HG03103 (cell line): ENCODE measurements around the gene RB1.
"Not testable (repeated sequence)": the region's sequence is repeated elsewhere in the genome, so short reads cannot be mapped to it uniquely, and the experiment has no call there.

Experiments
- ATAC-seq: cut with Tn5 transposase; IDR thresholded peaks from one replicate; pipeline ENCODE4 v1.9.1; 2021; ENCODE audit warnings: low read depth; ENCODE audit not compliant: unreplicated experiment

RB1 gene

DNA sequence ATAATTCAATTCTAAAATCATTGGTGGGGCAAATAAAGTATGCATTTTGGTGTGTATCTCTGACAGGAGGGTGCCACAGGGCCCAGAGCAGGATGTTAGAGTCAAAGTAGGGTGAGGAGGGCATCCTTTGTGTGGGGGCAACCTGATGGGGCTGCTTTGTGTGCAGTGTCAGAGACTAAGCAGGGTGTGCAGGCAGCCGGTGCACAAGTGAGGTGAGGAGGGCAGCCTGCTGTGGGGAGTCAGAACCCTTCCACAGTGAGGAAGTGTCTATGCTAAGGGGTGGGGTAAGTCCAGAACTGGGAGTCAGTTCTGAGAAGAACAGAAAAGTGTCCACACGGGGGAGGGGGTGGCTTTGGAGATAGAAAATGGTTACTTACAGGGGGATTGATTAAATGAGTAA, 40.7 kb downstream of the RB1 start:
- no peak for ATAC-seq

DNA sequence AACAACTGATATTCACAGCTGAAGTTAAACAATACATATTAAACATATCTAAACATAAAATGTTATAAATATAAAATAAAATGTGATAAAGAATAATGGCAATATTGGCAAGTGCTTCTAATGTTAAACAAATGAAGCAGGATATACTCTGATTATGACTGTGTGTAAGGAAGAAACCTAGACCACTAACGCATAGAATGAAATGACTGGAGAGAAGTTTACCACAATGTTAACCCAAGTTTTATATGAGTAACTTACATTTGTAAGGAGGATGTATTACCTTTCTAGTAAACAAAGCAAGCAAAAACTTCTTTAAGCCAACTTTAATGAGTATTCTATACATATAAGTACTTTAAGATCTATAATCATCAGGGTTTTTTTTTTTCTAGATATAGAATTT, 43.0 kb downstream of the RB1 start:
- ATAC-seq, result no peak

DNA sequence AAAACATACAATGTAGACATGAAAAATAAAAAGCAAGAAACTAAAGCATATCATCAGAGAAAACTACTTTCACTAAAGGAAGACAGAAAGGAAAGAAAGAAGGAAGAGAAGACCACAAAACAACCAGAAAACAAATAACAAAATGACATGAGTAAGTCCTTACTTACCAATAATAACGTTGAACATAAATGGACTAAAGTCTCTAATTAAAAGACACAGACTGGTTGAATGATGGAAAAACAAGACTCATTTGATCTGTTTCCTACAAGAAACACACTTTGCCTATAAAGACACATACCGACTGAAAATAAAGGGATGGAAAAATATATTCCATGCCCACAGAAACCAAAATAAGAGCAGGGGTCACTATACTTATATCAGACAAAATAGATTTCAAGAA, 46.0 kb downstream of the RB1 start:
- ATAC-seq, result no peak

DNA sequence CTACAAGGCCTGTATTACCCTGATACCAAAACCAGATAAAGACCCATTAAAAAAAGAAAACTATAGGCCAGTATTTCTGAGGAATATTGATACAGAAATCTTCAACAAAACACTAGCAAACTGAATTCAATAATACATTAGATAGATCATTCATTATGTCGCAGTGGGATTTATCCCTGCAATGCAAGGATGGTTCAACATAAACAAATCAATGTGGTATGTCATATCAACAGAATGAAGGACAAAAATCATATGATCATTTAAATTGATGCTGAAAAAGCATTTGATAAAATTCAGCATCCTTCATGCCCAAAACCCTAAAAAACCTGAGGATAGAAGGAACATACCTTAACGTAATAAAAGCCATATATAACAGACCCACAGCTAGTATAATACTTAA, 50.0 kb downstream of the RB1 start:
- ATAC-seq, result no peak

DNA sequence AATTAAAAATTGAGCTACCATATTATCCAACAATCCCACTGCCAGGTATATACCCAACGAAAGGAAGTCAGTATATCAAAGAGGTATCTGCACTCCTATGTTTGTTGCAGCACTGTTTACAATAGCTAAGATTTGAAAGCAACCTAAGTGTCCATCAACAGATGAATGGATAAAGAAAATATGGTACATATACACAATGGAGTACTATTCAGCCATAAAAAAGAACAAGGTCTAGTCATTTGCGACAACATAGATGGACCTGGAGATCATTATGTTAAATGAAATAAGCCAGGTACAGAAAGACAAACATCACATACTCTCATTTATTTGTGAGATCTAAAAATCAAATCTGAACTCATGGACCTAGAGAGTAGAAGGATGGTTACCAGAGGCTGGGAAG, 52.0 kb downstream of the RB1 start:
- ATAC-seq, result not testable (repeated sequence)

DNA sequence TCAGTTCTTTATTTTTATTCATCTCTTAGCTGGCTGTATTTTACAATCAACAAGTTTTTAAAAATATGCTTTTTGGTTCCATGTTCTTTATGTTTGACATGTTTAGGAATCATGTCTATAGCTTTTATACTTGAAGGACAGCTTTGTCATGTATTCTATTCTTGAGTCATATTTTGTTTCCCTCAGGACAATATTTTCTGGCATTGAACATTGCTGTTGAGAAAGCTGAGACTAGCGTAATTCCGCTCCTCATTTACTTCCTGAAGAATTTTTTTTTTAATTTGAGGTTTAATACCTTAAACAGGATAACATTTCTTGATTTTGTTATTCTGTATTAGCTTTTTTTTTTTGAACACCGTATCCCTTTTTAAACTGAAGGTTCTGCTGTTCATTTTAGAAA, 53.2 kb downstream of the RB1 start:
- no peak for ATAC-seq

DNA sequence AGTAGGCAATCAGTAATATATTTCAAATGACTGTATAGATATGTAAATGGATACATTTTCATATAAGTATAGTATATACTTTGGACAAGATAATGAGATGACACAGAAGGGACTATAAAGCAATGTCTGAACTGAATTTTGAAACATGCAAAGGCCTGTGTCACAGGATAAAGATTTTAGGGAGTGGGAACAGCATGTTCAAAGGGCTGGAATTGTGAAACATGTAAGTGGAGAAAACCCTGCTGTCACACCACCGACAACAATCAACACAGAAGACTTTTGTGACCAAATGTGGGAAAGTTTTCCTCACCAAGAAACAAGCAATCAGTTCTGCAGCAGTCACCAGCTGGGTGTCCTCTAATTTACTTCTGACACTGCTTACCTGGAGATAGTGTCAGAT, 66.4 kb downstream of the RB1 start:
- ATAC-seq, result no peak

DNA sequence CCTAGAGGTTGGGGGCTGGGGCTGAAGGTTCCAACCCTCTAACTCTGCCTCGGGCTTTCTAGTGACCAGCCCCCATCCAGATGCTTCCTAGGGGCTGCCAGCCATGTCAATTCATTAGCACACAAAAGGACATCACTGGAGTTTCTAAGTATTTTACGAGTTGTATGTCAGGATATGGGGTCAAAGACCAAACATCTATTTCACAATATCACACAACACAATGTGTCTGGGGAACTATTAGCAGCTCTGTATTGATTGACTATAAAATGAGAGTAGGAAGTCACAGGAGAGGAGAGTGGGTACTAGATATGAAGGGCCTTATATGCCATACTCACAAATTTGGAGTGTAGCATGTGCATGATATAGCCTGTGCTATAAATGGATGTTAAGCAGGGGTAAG, 67.3 kb downstream of the RB1 start:
- ATAC-seq, result no peak

DNA sequence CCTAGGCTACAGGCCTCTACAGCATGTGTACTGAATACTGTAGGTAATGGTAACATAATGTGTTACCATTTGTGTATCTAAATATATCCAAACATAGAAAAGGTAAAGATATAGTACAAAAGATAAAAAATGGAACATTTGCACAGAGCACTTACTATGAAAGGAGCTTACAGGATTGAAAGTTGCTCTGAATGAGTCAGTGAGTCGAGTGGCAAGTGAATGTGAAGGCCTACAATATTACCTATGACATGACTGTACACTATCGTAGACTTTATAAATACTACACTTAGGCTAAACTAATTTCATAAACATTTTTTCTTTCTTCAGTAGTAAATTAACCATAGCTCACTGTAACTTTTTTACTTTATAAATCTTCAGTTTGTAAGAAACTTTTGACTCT, 74.3 kb downstream of the RB1 start:
- ATAC-seq, result no peak

DNA sequence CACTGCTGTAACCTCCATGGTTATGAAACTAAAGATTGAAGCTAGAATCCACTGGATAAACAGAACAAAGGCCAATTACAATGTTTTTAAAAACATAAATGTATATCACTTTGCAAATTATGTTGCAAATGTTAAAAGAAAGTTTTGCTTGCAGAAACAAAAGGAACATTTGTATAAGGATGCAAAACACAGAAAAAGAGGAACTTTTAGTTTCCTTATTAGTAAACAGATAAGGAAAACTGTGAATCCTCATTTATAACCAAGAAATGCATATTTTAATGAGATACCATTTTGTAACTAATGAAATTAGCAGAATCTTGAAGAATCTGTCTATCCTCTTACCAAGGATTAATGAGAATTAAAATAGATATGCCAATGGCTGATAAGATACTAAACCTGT, 77.0 kb downstream of the RB1 start:
- no peak for ATAC-seq

DNA sequence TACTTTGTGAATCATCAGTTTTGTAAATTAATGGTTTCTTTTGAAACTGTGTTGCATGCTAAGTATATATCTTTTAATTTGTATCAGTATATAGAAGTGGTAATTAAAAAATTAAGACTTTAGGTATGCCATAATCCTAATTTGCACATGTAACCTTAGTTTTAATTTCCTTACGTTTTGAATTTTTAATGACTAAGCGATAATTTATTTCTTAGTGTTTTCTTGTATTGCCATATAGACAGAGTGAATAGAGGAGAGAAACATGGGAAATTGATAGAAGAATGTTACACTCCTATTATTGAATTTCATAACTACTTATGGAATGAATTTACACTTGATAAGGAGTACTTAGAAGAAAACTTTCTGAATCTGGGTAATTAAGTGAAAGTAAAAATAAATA, 79.8 kb downstream of the RB1 start:
- ATAC-seq, result no peak

DNA sequence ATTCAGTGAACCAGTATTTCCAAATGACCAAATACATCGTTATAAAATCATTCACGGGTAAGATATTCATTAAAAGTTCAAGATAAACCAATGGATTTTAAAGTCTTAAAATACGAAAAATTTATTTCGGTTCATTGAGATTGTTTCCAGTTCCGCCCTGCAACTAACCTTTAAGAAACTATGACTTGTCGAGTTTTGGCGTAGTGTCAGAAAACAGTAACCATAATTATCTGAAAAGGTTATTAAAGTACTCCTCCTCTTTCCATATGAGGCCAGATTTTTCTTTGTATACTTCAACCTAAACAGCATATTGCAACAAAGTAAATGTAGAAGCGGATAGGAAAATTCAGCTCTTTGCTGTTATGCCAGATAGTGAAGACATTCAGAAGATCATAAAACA, 83.3 kb downstream of the RB1 start:
- ATAC-seq, result no peak

DNA sequence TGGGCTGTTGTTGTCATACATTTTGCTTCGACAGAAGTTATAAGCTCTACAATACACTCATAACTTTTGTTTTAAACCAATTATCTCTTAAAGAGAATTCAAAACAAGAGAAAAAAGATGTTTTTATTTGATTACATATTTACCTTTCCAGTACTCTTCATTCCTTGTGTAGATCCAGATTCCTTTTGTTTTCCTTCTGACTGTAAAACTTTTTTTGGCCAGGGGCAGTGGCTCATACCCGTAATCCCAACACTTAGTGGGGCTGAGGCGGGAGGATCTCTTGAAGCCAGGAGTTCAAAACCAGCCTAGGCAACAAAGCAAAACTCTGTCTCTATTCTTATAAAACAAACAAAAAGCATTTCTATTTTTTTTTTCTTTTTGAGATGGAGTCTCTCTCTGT, 87.7 kb downstream of the RB1 start:
- no peak for ATAC-seq

DNA sequence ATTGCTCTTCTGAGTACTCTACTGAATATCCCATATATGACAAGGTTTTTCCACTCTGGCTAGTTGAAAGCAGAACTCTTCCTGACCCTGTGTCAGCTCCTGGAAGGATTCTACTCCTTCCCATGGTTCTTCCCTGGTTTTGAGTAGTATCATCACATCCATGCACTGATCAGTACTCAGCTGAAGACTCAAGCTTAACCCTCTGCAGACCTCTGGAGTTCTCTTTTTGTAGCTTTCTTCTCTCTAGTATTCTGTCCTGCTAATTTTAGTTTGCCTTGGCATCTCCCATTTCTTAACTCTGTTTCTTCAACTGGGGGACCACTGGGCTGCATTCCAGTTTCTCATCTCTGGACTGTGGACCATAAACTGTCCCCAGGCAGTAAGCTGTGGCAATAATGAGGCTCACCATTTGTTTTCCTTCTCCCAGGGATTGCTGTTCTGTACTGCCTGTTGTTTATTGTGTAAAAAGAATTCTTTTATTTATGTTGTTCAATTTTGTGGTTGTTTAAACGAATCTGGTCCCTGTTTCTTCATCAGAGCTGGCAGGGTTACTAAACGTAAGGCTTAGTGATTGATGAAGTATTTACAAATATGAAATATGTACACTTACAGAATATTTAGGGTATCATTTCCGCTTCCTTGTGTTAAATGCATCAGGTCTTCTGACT, 89.6 kb downstream of the RB1 start:
- no peak for ATAC-seq

DNA sequence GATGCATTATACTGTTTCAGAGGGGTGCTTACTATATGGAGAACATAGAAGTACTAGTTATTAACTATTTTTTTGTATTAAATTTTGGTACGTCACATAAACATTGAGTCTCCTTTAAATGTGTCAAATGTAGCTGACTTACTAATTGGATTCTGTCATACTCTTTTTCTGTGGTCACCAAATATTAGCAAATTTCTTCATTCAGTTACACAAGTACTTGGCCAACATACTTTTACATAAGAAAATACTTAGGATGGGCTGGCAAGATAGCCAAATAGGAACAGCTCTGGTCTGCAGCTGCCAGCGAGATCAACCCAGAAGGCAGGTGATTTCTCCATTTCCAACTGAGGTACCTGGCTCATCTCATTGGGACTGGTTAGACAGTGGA, 90.1 kb downstream of the RB1 start:
- no peak for ATAC-seq

DNA sequence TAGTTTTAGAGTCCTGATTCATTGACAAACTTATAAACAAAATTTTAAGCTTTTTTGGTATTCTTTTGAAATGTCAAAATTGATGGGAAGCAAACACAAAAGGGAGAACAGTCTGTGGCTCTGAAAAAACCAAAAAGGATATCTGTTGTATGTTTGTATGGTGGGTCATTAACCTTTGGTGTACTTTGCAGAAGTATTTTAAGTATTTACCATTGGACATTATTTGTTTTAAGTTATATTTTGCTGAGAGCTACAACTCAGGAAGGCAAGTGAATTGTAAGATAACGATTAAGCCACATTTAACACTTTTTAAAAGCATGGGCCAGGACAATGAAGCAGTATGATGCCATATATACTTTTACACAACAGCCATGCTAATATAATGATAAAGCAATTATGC, 94.2 kb downstream of the RB1 start:
- ATAC-seq, result no peak

DNA sequence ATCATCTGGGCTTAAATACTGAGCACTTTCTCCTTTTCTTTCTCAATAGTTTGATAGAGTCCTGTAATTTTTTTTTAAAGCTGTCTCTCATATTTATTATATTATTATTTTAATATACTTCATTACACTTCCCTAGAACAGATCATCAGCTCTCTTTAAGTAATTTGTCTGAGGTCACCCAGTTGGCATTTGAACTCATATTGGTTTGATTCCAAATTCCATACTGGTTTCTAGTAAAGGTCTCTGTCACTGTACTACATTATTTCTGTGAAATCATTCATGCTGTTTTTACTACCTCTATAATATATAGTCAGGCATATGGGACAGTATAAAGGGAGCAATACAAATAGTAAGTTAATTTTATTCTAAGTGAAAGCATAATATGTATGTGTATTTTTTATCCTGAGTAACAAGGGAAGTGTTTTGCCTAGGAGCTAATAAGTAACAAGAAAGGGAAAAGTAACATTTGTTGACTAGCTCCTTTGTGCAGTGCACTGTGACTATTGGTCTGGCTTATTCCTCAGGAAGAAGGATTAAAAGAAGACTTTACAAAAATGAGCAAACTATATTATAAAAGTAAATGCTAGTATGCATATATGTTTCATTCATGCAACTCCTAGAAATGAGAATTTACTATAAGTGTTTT, 95.0 kb downstream of the RB1 start:
- no peak for ATAC-seq

DNA sequence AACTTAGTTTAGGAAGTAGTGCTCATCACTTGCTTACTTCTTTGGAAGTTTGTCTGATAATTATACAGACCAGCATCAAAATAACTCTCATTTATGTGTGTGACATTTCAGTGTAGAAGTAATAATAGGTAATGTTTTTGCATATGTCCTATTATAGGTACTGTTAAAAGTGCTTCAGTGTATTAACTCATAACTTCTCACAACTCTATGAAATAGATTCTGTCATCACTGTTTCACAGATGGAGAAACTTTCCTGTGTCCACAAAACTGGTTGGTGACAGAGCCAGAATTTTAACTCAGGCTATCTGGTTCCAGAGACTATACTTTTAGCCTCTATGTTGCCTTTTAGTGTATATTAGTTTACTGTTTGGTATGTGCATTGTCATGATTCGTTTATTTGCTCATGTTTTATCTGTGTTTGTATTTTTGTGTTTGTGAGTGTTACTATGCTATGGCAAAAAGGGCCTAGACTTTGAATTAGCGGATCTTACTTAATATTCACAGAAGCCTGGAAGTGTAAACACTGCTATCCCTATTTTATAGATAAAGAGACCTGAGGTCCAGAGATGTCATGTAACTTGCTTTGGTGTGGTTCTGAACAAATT, 96.6 kb downstream of the RB1 start:
- no peak for ATAC-seq

DNA sequence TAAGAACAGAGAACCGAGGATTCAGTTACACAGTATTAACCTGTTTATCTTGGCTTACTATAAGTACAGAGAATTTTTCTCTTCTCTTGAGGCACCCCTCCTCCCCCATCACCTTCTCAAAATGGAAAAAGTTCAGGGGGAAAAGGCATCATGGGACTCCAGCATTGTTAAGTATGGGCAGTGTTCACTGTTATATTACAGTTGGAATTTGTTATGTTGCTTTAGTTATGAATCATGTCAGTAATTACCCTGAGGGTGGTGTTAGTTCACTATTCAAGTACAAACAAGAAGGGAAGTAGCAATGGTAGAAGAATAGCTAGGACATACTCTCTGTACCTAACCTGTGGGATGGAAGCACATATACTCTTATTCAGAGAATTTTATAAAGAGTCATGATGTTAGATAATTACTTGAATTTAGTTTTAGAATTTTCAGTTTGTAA, 97.3 kb downstream of the RB1 start:
- no peak for ATAC-seq

DNA sequence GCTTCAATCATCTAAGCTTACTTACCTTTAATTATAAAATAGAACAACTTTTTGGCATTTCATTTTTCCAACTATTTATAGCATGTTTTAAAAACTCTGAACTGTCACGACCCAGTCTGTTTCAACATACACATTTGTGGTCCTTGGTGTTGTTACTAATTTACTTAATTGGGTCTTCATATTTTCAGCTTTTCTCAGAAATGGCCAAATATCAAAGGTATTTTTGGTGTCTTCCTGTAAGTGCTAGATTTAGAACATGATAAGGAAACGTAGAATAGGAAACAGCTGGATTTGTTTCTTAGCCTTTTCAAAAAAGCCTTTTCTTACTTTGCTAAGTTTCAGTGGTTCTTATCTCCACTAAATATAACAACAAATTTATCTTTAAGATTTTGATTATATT, 97.9 kb downstream of the RB1 start:
- ATAC-seq, result no peak

DNA sequence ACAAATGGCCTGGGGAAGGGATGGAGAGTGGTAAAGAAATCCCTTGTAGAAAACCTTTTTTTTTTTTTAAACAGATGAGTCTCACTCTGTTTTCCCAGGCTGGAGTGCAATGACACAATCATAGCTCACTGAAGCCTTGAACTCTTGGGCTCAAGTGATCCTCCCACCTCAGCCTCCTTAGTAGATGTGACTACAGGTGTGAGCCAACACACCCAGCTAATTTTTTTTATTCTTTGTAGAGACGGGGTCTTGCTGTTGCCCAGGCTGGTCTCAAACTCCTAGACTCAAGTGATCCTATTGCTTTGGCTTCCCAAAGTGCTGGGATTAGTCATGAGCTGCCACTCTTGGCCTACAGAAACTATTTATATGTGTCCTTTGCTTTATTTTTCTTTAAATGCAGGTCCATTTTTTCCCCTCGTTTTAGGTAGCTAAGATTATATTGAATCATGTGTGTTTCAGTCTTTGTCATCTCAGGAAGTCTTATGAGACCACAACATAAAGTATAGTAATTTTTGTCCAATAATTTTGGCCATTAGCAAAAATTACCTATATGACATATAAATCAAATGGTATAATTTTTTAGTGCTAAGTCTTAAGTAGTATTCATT, 98.9 kb downstream of the RB1 start:
- ATAC-seq, result no peak

DNA sequence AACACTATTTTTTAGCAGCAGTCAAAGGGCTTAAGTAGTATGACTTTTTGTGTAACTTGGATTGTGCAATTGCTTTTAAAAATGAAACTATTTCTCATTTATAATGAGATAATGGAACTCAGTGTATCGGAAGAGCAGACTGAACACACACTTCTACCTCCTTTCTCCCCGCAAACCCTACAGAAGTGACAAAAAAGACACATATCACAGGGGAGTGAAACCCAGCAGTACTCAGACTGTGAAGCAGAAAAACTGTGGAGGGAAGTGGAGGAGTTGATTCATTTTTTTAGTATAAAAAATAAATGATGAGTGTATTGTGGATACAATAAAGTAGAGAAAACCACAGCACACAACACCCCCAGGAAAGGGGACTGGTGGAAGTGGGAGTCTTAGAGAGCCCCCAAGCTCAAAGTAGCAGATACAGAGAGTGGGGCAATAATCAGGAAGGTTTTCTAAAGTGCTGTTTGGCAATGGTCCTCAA, 99.6 kb downstream of the RB1 start:
- ATAC-seq, result no peak
